Tibial nerve (tissue), 4 donors: ENCODE results near the gene C3orf22.
"Not testable (repeated sequence)": the region's sequence is repeated elsewhere in the genome, so short reads cannot be mapped to it uniquely, and the experiment has no call there.

Experiments
- CTCF ChIP-seq, 5 experiments: fragments of 200-600 bp in 3 of 5; fragments of 450-650 bp in 2 of 5; sonication (generic) in 3 of 5; IDR thresholded peaks; one replicate each; pipeline ENCODE4 v1.5.1; 2016 to 2019; ENCODE audit warnings: antibody characterized with exemption in 5 of 5, mild to moderate bottlenecking in 3 of 5, moderate library complexity in 2 of 5
- EP300 ChIP-seq, 2 donors: sonication (generic); formaldehyde crosslinking; IDR thresholded peaks; one replicate each; pipeline ENCODE4 v1.6.1; 2017; ENCODE audit warnings: antibody characterized with exemption in 2 of 2, mild to moderate bottlenecking in 1 of 2
- POLR2A ChIP-seq, 2 donors: fragments of 450-650 bp; IDR thresholded peaks; one replicate each; pipeline ENCODE4 v1.6.1; 2017; ENCODE audit warnings: antibody characterized with exemption in 2 of 2, mild to moderate bottlenecking in 2 of 2, moderate library complexity in 2 of 2

GRCh38 chr3:126591515-126591914 lies 32.8 kb upstream of the C3orf22 start:
- not testable (repeated sequence) for TF ChIP-seq CTCF, EP300, POLR2A (IDR thresholded peaks at IDR 0.05)
